ENCODE measurements around the gene TYSND1.
"Not testable (repeated sequence)": the region's sequence is repeated elsewhere in the genome, so short reads cannot be mapped to it uniquely, and the experiment has no call there.

Gene TYSND1

DNA sequence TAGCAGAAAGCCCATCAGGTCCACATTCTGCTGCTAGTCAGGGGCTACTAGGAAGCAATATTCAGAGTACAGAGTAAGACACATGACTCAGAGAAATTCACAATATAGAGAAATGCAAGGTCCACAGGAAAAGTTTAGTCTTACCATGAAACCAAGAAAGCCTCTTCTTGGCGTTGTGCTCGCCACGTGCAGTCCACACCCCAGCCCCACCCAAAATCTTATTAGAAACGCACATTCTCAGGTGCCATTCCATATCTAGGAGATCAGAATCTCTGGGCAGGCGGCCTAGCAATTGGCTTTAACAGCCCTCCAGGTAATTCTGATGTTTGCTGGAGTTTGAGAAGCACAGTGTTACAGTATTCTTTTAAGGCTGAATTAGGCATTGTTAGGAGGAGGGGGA, 39.6 kb upstream of the TYSND1 start:
- TF ChIP-seq, protein P1, sequence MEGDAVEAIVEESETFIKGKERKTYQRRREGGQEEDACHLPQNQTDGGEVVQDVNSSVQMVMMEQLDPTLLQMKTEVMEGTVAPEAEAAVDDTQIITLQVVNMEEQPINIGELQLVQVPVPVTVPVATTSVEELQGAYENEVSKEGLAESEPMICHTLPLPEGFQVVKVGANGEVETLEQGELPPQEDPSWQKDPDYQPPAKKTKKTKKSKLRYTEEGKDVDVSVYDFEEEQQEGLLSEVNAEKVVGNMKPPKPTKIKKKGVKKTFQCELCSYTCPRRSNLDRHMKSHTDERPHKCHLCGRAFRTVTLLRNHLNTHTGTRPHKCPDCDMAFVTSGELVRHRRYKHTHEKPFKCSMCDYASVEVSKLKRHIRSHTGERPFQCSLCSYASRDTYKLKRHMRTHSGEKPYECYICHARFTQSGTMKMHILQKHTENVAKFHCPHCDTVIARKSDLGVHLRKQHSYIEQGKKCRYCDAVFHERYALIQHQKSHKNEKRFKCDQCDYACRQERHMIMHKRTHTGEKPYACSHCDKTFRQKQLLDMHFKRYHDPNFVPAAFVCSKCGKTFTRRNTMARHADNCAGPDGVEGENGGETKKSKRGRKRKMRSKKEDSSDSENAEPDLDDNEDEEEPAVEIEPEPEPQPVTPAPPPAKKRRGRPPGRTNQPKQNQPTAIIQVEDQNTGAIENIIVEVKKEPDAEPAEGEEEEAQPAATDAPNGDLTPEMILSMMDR (IDR thresholded peaks at IDR 0.05; ENCODE audit: insufficient read depth, low read length, poor library complexity, severe bottlenecking), result no peak
- no peak for TF ChIP-seq EZH2phosphoT487 (conservative IDR thresholded peaks at IDR 0.05; ENCODE audit: low read length)
- Histone ChIP-seq H3K36me3 (ENCODE audit: low read length) (no peaks in the 10 kb centered on the region), H3K27ac (ENCODE audit: low read depth, low read length) (no peak overlapping the region)

DNA sequence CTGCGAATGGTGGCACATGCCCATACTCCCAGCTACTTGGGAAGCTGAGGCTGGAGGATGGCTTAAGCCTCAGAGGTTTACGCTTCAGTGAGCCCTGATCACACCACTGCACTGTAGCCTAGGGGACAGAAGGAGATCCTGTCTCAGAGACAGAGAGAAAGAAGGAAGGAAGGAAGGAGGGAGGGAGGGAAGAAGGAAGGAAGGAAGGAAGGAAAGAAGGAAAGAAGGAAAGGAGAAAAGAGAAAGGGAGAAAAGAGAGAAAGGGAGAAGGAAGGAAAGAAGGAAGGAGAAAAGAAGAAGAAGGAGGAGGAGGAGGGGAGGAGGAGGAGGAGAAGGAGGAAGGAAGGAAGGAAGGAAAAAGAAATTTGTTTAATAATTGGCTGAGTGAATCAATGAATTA, 36.8 kb upstream of the TYSND1 start:
- Histone ChIP-seq H2AFZ (ENCODE audit: low read depth, low read length, severe bottlenecking) (no peak overlapping the region), H4K20me1 (ENCODE audit: low read depth, low read length) (no peaks in the 10 kb centered on the region), H3K79me2 (ENCODE audit: insufficient read depth, low read length) (no peaks in the 10 kb centered on the region), H3K9me2 (replicated peaks; ENCODE audit: insufficient read depth, low read length) (no peaks in the 10 kb centered on the region), H3K27ac (ENCODE audit: low read depth, low read length) (no peak overlapping the region), H3K9ac (ENCODE audit: low read length) (no peak overlapping the region), H3F3A (ENCODE audit: insufficient read depth) (no peaks in the 10 kb centered on the region), H3K9me3 (ENCODE audit: insufficient read depth, low read length) (no peaks in the 10 kb centered on the region), H3K27me3 (ENCODE audit: low read length) (no peaks in the 10 kb centered on the region), H3K4me3 (ENCODE audit: insufficient read depth, low read length, poor library complexity, severe bottlenecking) (no peak overlapping the region), H3K36me3 (ENCODE audit: low read length) (no peaks in the 10 kb centered on the region), H3K4me2 (ENCODE audit: low read depth, low read length, poor library complexity, severe bottlenecking) (no peak overlapping the region)
- TF ChIP-seq EZH2phosphoT487 (conservative IDR thresholded peaks at IDR 0.05; ENCODE audit: low read length), result no peak
- TF ChIP-seq, protein P1 (IDR thresholded peaks at IDR 0.05; ENCODE audit: insufficient read depth, low read length, poor library complexity, severe bottlenecking), result no peak

More for the DNA sequence above, 39.6 kb upstream of the TYSND1 start:
- no peaks in the 10 kb centered on the region for H3K27me3 ChIP-seq (ENCODE audit: low read length)
- H4K20me1 ChIP-seq (ENCODE audit: low read depth, low read length), result no peaks in the 10 kb centered on the region
- H3F3A ChIP-seq (ENCODE audit: insufficient read depth), result no peaks in the 10 kb centered on the region
- H3K9me2 ChIP-seq (replicated peaks; ENCODE audit: insufficient read depth, low read length), result no peaks in the 10 kb centered on the region
- no peak overlapping the region for H3K4me3 ChIP-seq (ENCODE audit: insufficient read depth, low read length, poor library complexity, severe bottlenecking)
- H2AFZ ChIP-seq (ENCODE audit: low read depth, low read length, severe bottlenecking), result no peak overlapping the region
- H3K4me2 ChIP-seq (ENCODE audit: low read depth, low read length, poor library complexity, severe bottlenecking), result no peak overlapping the region
- no peak overlapping the region for H3K9ac ChIP-seq (ENCODE audit: low read length)
- no peaks in the 10 kb centered on the region for H3K79me2 ChIP-seq (ENCODE audit: insufficient read depth, low read length)
- no peaks in the 10 kb centered on the region for H3K9me3 ChIP-seq (ENCODE audit: insufficient read depth, low read length)

DNA sequence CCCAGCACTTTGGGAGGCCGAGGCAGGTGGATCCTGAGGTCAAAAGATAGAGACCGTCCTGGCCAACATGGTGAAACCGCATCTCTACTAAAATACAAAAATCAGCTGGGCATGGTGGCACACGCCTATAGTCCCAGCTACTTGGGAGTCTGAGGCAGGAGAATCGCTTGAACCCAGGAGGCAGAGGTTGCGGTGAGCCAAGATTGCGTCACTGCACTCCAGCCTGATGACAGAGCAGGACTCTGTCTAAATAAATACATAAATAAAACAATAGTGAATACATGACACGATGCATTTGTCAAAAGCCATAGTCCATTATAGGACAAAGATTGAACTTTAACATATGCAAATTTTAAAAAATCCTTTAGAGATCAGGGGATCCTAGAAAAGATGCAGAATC, 32.7 kb upstream of the TYSND1 start:
- not testable (repeated sequence) for H3K4me3 ChIP-seq (ENCODE audit: insufficient read depth, low read length, poor library complexity, severe bottlenecking); H3K79me2 ChIP-seq (ENCODE audit: insufficient read depth, low read length)

DNA sequence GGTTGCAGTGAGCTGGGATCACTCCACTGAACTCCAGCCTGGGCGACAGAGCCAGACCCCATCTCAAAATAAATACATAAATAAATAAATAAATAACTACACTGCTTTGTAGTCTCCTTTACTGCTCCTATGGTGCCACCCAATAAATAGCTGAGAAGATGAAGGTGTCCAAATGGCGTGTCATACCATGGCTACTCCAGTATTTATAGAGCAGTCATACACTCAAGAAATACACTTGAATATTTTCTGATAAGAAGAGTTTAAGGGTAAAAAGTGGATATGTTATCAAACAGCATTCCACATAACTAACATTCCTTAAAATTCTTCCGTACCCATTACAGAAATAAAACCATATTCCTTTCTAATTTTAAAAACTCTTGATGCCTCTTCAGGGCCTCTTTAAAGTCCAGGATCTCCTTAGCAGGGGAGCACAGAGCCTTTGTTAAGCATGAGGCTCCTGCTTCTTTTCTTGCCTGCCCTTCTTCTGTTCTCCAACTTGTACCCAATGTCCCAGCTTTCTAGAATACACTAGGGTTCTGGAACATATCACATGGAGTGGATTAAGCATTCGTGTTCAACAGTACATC, 31.7 kb upstream of the TYSND1 start:
- no peaks in the 10 kb centered on the region for H3K36me3 ChIP-seq (ENCODE audit: low read length)

More for the DNA sequence above, 32.7 kb upstream of the TYSND1 start:
- not testable (repeated sequence) for H3K9me3 ChIP-seq (ENCODE audit: insufficient read depth, low read length); H3K27ac ChIP-seq (ENCODE audit: low read depth, low read length); H3F3A ChIP-seq (ENCODE audit: insufficient read depth); H3K27me3 ChIP-seq (ENCODE audit: low read length); H4K20me1 ChIP-seq (ENCODE audit: low read depth, low read length); H3K4me2 ChIP-seq (ENCODE audit: low read depth, low read length, poor library complexity, severe bottlenecking); H3K9ac ChIP-seq (ENCODE audit: low read length); H3K36me3 ChIP-seq (ENCODE audit: low read length); H3K9me2 ChIP-seq (replicated peaks; ENCODE audit: insufficient read depth, low read length); H2AFZ ChIP-seq (ENCODE audit: low read depth, low read length, severe bottlenecking)

More for the DNA sequence above, 31.7 kb upstream of the TYSND1 start:
- H3K27me3 ChIP-seq (ENCODE audit: low read length), result no peaks in the 10 kb centered on the region
- H2AFZ ChIP-seq (ENCODE audit: low read depth, low read length, severe bottlenecking), result no peak overlapping the region
- H3K9ac ChIP-seq (ENCODE audit: low read length), result no peak overlapping the region
- TF ChIP-seq EZH2phosphoT487 (conservative IDR thresholded peaks at IDR 0.05; ENCODE audit: low read length), result no peak
- TF ChIP-seq, protein P1 (IDR thresholded peaks at IDR 0.05; ENCODE audit: insufficient read depth, low read length, poor library complexity, severe bottlenecking), result no peak
- no peaks in the 10 kb centered on the region for H3K79me2 ChIP-seq (ENCODE audit: insufficient read depth, low read length)
- no peaks in the 10 kb centered on the region for H3F3A ChIP-seq (ENCODE audit: insufficient read depth)
- H3K9me3 ChIP-seq (ENCODE audit: insufficient read depth, low read length), result no peaks in the 10 kb centered on the region
- no peak overlapping the region for H3K4me2 ChIP-seq (ENCODE audit: low read depth, low read length, poor library complexity, severe bottlenecking)
- no peaks in the 10 kb centered on the region for H4K20me1 ChIP-seq (ENCODE audit: low read depth, low read length)
- H3K4me3 ChIP-seq (ENCODE audit: insufficient read depth, low read length, poor library complexity, severe bottlenecking), result no peak overlapping the region
- no peaks in the 10 kb centered on the region for H3K9me2 ChIP-seq (replicated peaks; ENCODE audit: insufficient read depth, low read length)
- no peak overlapping the region for H3K27ac ChIP-seq (ENCODE audit: low read depth, low read length)

Measured in SU-DHL-6 (cell line).